Osteoblast (primary cell): ENCODE results near the gene MAP7D3. TPM values are rescaled to one million over a fixed set of nuclear protein-coding genes. Genes with fewer than 3 reads are reported as not detected.

Experiments used
- DNase-seq: peaks from one replicate; pipeline ENCODE4 v3.0.0; 2011; ENCODE audit warnings: low spot score, mixed read lengths; ENCODE audit not compliant: insufficient read length; ENCODE audit errors: missing footprints
- H2AFZ ChIP-seq: 2 replicates; pipeline ENCODE4 v1.6.0; 2011; ENCODE audit warnings: mild to moderate bottlenecking, low read length
- H3K27ac ChIP-seq: 2 replicates; pipeline ENCODE4 v1.5.1; 2011; ENCODE audit warnings: mild to moderate bottlenecking, low read depth, low read length, moderate library complexity
- H3K27me3 ChIP-seq: 2 replicates; pipeline ENCODE4 v1.6.0; 2012; ENCODE audit warnings: mild to moderate bottlenecking, control low read depth, inconsistent platforms, low read length, moderate library complexity; ENCODE audit not compliant: insufficient read depth
- H3K36me3 ChIP-seq: 2 replicates; pipeline ENCODE4 v1.5.1; 2011; ENCODE audit warnings: mild to moderate bottlenecking, low read length, control low read depth, moderate library complexity; ENCODE audit not compliant: insufficient read depth
- H3K4me1 ChIP-seq: 2 replicates; pipeline ENCODE4 v1.5.1; 2011; ENCODE audit warnings: mild to moderate bottlenecking, low read length, control low read depth, moderate library complexity; ENCODE audit not compliant: insufficient read depth
- H3K4me2 ChIP-seq: 2 replicates; pipeline ENCODE4 v1.6.0; 2011; ENCODE audit warnings: mild to moderate bottlenecking, low read length; ENCODE audit not compliant: insufficient read depth
- H3K4me3 ChIP-seq: fragments of 200-600 bp; sonication (generic); 3 replicates; pipeline ENCODE4 v1.5.1; 2012; ENCODE audit warnings: mild to moderate bottlenecking, low read length, inconsistent platforms; ENCODE audit not compliant: insufficient read depth
- H3K79me2 ChIP-seq: 2 replicates; pipeline ENCODE4 v1.6.0; 2012; ENCODE audit warnings: mild to moderate bottlenecking, low read length, control low read depth, inconsistent platforms; ENCODE audit not compliant: insufficient read depth
- H3K9me3 ChIP-seq: 2 replicates; pipeline ENCODE4 v1.5.1; 2011; ENCODE audit warnings: low read depth, low read length, control low read depth
- H4K20me1 ChIP-seq: 2 replicates; pipeline ENCODE4 v1.6.0; 2012; ENCODE audit warnings: mild to moderate bottlenecking, low read length, control low read depth; ENCODE audit not compliant: insufficient read depth
- CTCF ChIP-seq: IDR thresholded peaks from 2 replicates; pipeline ENCODE4 v1.5.1; 2011; ENCODE audit warnings: mild to moderate bottlenecking, low read depth, low read length, moderate library complexity; ENCODE audit errors: extremely low read depth
- total RNA-seq: library from RNA; depleted of rRNA; stranded (reverse); fragments of >200 nt; gene quantifications from 2 replicates; pipeline ENCODE4 v1.2.3, GENCODE V29; 2012

Gene MAP7D3
- total RNA-seq, 1 donor = 19.2 TPM

DNA sequence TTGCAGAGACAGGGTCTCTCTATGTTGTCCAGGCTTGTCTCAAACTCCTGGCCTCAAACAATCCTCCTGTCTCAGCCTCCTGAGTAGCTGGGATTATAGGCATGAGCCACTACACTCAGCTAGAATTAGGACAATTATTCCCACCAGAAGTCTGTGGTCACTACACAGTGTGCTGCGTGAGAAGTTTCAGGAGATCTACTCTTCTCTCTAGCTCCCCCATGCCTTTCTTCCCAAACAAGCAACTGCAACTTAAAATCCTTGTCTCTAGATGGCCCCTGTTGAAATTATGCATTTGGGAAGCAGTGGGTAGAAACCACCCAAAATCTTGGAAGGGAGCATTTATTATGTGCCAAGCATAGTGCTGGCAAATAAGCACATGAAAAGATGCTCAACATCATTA, 21.1 kb upstream of the MAP7D3 start:
- no peak overlapping the region for H3K27ac ChIP-seq
- no peaks in the 10 kb centered on the region for H3K79me2 ChIP-seq
- peak; percentile 22 for TF ChIP-seq CTCF
- H3K27me3 ChIP-seq = no peaks in the 10 kb centered on the region
- H3K4me3 ChIP-seq = no peak overlapping the region
- H3K4me1 ChIP-seq = no peaks in the 10 kb centered on the region
- no peaks in the 10 kb centered on the region for H3K9me3 ChIP-seq
- no peaks in the 10 kb centered on the region for H4K20me1 ChIP-seq
- DNase-seq = no peak
- H3K36me3 ChIP-seq = no peaks in the 10 kb centered on the region
- no peak overlapping the region for H3K4me2 ChIP-seq
- H2AFZ ChIP-seq = no peak overlapping the region

- no peak for TF ChIP-seq CTCF
- H3K4me3 ChIP-seq = no peak overlapping the region
Observed at GRCh38 chrX:136271300-136271699, 20.1 kb upstream of the MAP7D3 start.

DNA sequence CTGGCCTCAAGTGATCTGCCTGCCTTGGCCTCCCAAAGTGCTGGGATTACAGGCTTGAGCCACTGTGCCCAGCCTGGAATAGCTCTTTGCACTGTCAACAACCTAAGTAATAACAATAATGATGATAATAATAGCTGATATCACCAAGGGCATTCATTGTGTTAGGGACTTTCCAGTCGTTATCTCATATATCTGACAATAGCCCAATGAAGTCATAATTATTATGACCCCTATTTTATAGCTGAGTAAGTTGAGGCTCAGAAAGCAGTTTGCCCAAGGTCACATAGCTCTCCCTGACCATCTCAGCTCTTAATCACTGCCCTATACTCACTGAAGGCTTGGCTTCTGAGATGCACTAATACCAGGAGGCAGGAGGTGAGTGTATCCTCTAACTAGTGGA, 18.7 kb upstream of the MAP7D3 start:
- Histone ChIP-seq H3K4me3 (no peak overlapping the region), H2AFZ (no peak overlapping the region), H3K4me2 (no peak overlapping the region), H3K27me3 (no peaks in the 10 kb centered on the region), H3K79me2 (no peaks in the 10 kb centered on the region), H3K36me3 (no peaks in the 10 kb centered on the region), H3K4me1 (peaks cover 2% of the 10 kb centered on the region), H4K20me1 (no peaks in the 10 kb centered on the region), H3K27ac (no peak overlapping the region), H3K9me3 (no peaks in the 10 kb centered on the region)
- TF ChIP-seq CTCF = no peak
- no peak for DNase-seq

More at GRCh38 chrX:136271300-136271699, 20.1 kb upstream of the MAP7D3 start:
- H3K4me1 ChIP-seq = no peaks in the 10 kb centered on the region
- H3K27me3 ChIP-seq = no peaks in the 10 kb centered on the region
- no peak overlapping the region for H3K27ac ChIP-seq
- H3K79me2 ChIP-seq = no peaks in the 10 kb centered on the region
- H3K9me3 ChIP-seq = no peaks in the 10 kb centered on the region
- H4K20me1 ChIP-seq = no peaks in the 10 kb centered on the region
- no peaks in the 10 kb centered on the region for H3K36me3 ChIP-seq
- H3K4me2 ChIP-seq = no peak overlapping the region
- DNase-seq = no peak
- no peak overlapping the region for H2AFZ ChIP-seq

- no peak overlapping the region for H3K4me3 ChIP-seq
- no peaks in the 10 kb centered on the region for H3K36me3 ChIP-seq
- no peak for DNase-seq
- H3K27me3 ChIP-seq = no peaks in the 10 kb centered on the region
- no peak overlapping the region for H2AFZ ChIP-seq
- no peaks in the 10 kb centered on the region for H3K9me3 ChIP-seq
- H3K79me2 ChIP-seq = no peaks in the 10 kb centered on the region
- peak; percentile 87 for TF ChIP-seq CTCF
- no peaks in the 10 kb centered on the region for H4K20me1 ChIP-seq
- H3K4me1 ChIP-seq = peaks cover 2% of the 10 kb centered on the region
- H3K27ac ChIP-seq = no peak overlapping the region
- no peak overlapping the region for H3K4me2 ChIP-seq
Observed at GRCh38 chrX:136268051-136269048, 17.1 kb upstream of the MAP7D3 start.
